Activated CD8-positive, alpha-beta memory T cell treated with anti-CD3 and anti-CD28 coated beads for 1 hour (primary cell): ENCODE measurements around the gene CELA2A.

ENCODE experiments used
- DNase-seq, 2 donors: peaks; one replicate each; pipeline ENCODE4 v3.0.0-alpha.2; 2020; ENCODE audit warnings: low read depth in 1 of 2; ENCODE audit errors: extremely low read depth in 1 of 2

CELA2A gene

GRCh38 chr1:15456313-15456954 is at the start of gene CELA2A:
Gene CELA2A (plus strand): TSS chr1:15456732. CDS start chr1:15456754, 22 bp downstream.
- no peak for DNase-seq

GRCh38 chr1:15407580-15407979 is 49.0 kb upstream of the CELA2A start:
- DNase-seq = no peak

GRCh38 chr1:15408890-15409387 is 47.6 kb upstream of the CELA2A start:
- DNase-seq = no peak

GRCh38 chr1:15409388-15410222 is 46.9 kb upstream of the CELA2A start, which contains the start of gene EFHD2:
Gene EFHD2 (plus strand): TSS chr1:15409888. CDS start chr1:15409972, 84 bp downstream.
- peak; percentile 75 to 81 for DNase-seq

- DNase-seq = no peak
These were observed 46.2 kb upstream of the CELA2A start for GRCh38 chr1:15410223-15410883.

GRCh38 chr1:15410884-15411245 is 45.7 kb upstream of the CELA2A start:
- DNase-seq = no peak

GRCh38 chr1:15411593-15412137 is 44.9 kb upstream of the CELA2A start:
- no peak for DNase-seq

- no peak for DNase-seq
These were observed 44.2 kb upstream of the CELA2A start for GRCh38 chr1:15412175-15412800.

GRCh38 chr1:15412843-15413242 is 43.7 kb upstream of the CELA2A start:
- no peak for DNase-seq

- DNase-seq = no peak
These were observed 42.7 kb upstream of the CELA2A start for GRCh38 chr1:15413563-15414444.

GRCh38 chr1:15414445-15414983 is 42.0 kb upstream of the CELA2A start:
- no peak for DNase-seq

GRCh38 chr1:15417059-15417934 is 39.2 kb upstream of the CELA2A start:
- peak in 1 of 2 donors; percentile 31 for DNase-seq

GRCh38 chr1:15418806-15419515 is 37.6 kb upstream of the CELA2A start:
- no peak for DNase-seq

GRCh38 chr1:15420853-15421465 is 35.6 kb upstream of the CELA2A start:
- DNase-seq = no peak

GRCh38 chr1:15422871-15423270 is 33.7 kb upstream of the CELA2A start:
- DNase-seq = no peak

- no peak for DNase-seq
These were observed 33.0 kb upstream of the CELA2A start for GRCh38 chr1:15423355-15424077.

GRCh38 chr1:15424146-15424667 is 32.3 kb upstream of the CELA2A start:
- no peak for DNase-seq
